Umbilical cord (tissue), 2 donors: ENCODE results near the gene LMO3. TPM values are rescaled to one million over a fixed set of nuclear protein-coding genes. Genes with fewer than 3 reads are reported as not detected.
"Not testable (repeated sequence)": the region's sequence is repeated elsewhere in the genome, so short reads cannot be mapped to it uniquely, and the experiment has no call there.

Experiments
- DNase-seq: peaks from one replicate; pipeline ENCODE4 v3.0.0-alpha.2; 2015; ENCODE audit warnings: low spot score
- total RNA-seq: library from RNA; depleted of rRNA; stranded (reverse); fragments of >200 nt; gene quantifications from one replicate; pipeline ENCODE4 v1.2.3, GENCODE V29; 2014; ENCODE audit warnings: low replicate concordance; ENCODE audit not compliant: insufficient read depth

LMO3 gene
- total RNA-seq, 1 donor from 2014 or later = 104 TPM

- no peak for DNase-seq
Observed at GRCh38 chr12:16545836-16546235, 60.1 kb downstream of the LMO3 start.

- DNase-seq = no peak
Observed at GRCh38 chr12:16542586-16542985, 63.4 kb downstream of the LMO3 start.

- not testable (repeated sequence) for DNase-seq
Observed at GRCh38 chr12:16537652-16538051, 68.3 kb downstream of the LMO3 start.

GRCh38 chr12:16531621-16532020 lies 74.3 kb downstream of the LMO3 start:
- DNase-seq = no peak

GRCh38 chr12:16530268-16530850 lies 75.6 kb downstream of the LMO3 start:
- DNase-seq = no peak

GRCh38 chr12:16526693-16527092 lies 79.3 kb downstream of the LMO3 start:
- peak; percentile 69 for DNase-seq

GRCh38 chr12:16524378-16524777 lies 81.6 kb downstream of the LMO3 start:
- no peak for DNase-seq

GRCh38 chr12:16523951-16524331 lies 82.0 kb downstream of the LMO3 start:
- no peak for DNase-seq

GRCh38 chr12:16523284-16523950 lies 82.5 kb downstream of the LMO3 start:
- DNase-seq = peak; percentile 12

- no peak for DNase-seq
Observed at GRCh38 chr12:16520328-16520727, 85.6 kb downstream of the LMO3 start.

GRCh38 chr12:16515666-16516065 lies 90.3 kb downstream of the LMO3 start:
- DNase-seq = no peak

GRCh38 chr12:16513231-16513630 lies 92.7 kb downstream of the LMO3 start:
- no peak for DNase-seq

- DNase-seq = no peak
Observed at GRCh38 chr12:16509411-16509810, 96.6 kb downstream of the LMO3 start.

- no peak for DNase-seq
Observed at GRCh38 chr12:16506394-16506793, 99.6 kb downstream of the LMO3 start.

GRCh38 chr12:16504200-16504599 lies 101.8 kb downstream of the LMO3 start:
- no peak for DNase-seq

- DNase-seq = peak; percentile 53
Observed at GRCh38 chr12:16499611-16500010, 106.4 kb downstream of the LMO3 start.
